HepG2 (cell line): ENCODE data around the gene SMIM41. TPM values are rescaled to one million over a fixed set of nuclear protein-coding genes. Genes with fewer than 3 reads are reported as not detected.
A peak's percentile ranks its signal among the peaks of the same experiment; 100 is the strongest.

Experiments used
- AHDC1 ChIP-seq: sonication (generic); formaldehyde crosslinking; IDR thresholded peaks from 2 replicates; pipeline ENCODE4 v1.5.1; 2020; ENCODE audit warnings: mild to moderate bottlenecking, missing genetic modification reagents, borderline replicate concordance
- ATF2 ChIP-seq: sonication (generic); formaldehyde crosslinking; IDR thresholded peaks from 2 replicates; pipeline ENCODE4 v1.4.0; 2020; ENCODE audit warnings: missing genetic modification reagents
- ERF ChIP-seq: IDR thresholded peaks from 2 replicates; pipeline ENCODE4 v1.6.1; 2018; ENCODE audit warnings: missing biosample characterization, missing genetic modification reagents
- FOXA3 ChIP-seq: IDR thresholded peaks from 2 replicates; pipeline ENCODE4 v1.6.1; 2016; ENCODE audit warnings: missing genetic modification reagents, missing compliant biosample characterization
- HCFC1 ChIP-seq: fragments of 150-350 bp; IDR thresholded peaks from 2 replicates; pipeline ENCODE4 v1.6.1; 2014; ENCODE audit warnings: low read depth, low read length
- HDAC6 ChIP-seq: fragments of 200-600 bp; sonication (generic); IDR thresholded peaks from 2 replicates; pipeline ENCODE4 v1.7.0; 2017; ENCODE audit warnings: mild to moderate bottlenecking, antibody characterized with exemption, low read length, low read depth
- HINFP ChIP-seq: sonication (generic); formaldehyde crosslinking; IDR thresholded peaks from 2 replicates; pipeline ENCODE4 v1.4.0; 2020; ENCODE audit warnings: low read depth, mild to moderate bottlenecking, missing genetic modification reagents
- MATR3 ChIP-seq: sonication (generic); formaldehyde crosslinking; IDR thresholded peaks from 2 replicates; pipeline ENCODE4 v1.4.0; 2020; ENCODE audit warnings: missing genetic modification reagents
- MXI1 ChIP-seq: IDR thresholded peaks from 3 replicates; pipeline ENCODE4 v1.6.1; 2012; ENCODE audit warnings: low read depth, low read length, inconsistent platforms, borderline replicate concordance
- RAD51 ChIP-seq: fragments of 450-650 bp; IDR thresholded peaks from 2 replicates; pipeline ENCODE4 v1.6.1; 2016; ENCODE audit warnings: borderline replicate concordance
- SYNCRIP ChIP-seq: fragments of 200-400 bp; formaldehyde crosslinking; IDR thresholded peaks from 2 replicates; pipeline ENCODE4 v1.6.1; 2018; ENCODE audit warnings: mild to moderate bottlenecking, low read depth, low read length; ENCODE audit not compliant: insufficient read depth
- TCF7 ChIP-seq: sonication (generic); IDR thresholded peaks from 2 replicates; pipeline ENCODE4 v1.6.1; 2016; ENCODE audit warnings: antibody characterized with exemption, low read depth
- THAP11 ChIP-seq: IDR thresholded peaks from 2 replicates; pipeline ENCODE4 v1.6.1; 2016; ENCODE audit warnings: missing biosample characterization, missing genetic modification reagents
- ZFP36 ChIP-seq: fragments of 150-350 bp; IDR thresholded peaks from 2 replicates; pipeline ENCODE4 v1.6.1; 2018; ENCODE audit warnings: borderline replicate concordance, low read length, low read depth; ENCODE audit not compliant: partially characterized antibody
- ZNF496 ChIP-seq: sonication (generic); formaldehyde crosslinking; IDR thresholded peaks from 2 replicates; pipeline ENCODE4 v1.8.1; 2023; ENCODE audit warnings: mild to moderate bottlenecking, moderate library complexity, missing genetic modification reagents; ENCODE audit not compliant: insufficient replicate concordance
- ZNF761 ChIP-seq: sonication (generic); formaldehyde crosslinking; conservative IDR thresholded peaks from 2 replicates; pipeline ENCODE4 v1.4.0; 2020; ENCODE audit warnings: mild to moderate bottlenecking, missing genetic modification reagents
- polyA plus RNA-seq, 8 experiments: library from polyadenylated mRNA; depleted of rRNA in 3 of 8; stranded (reverse) in 7 of 8; unstranded in 1 of 8; fragments of >200 nt; fragmentation: Illumina TruSeq in 4 of 8; extraction: Trizol in 4 of 8; gene quantifications; 2 replicates each; pipeline versions ENCODE4 v1.2.1 to v1.2.3, GENCODE V29; 2011 to 2016; ENCODE audit warnings: low read depth in 4 of 8, missing spikeins in 1 of 8, mixed read lengths in 1 of 8; ENCODE audit not compliant: insufficient read depth in 1 of 8
- total RNA-seq, 5 experiments: library from RNA; depleted of rRNA; stranded (reverse); fragments of >200 nt; fragmentation: Illumina TruSeq; extraction: Trizol; gene quantifications; 2 replicates each; pipeline ENCODE4 v1.2.3, GENCODE V29; 2016; ENCODE audit warnings: low read depth in 1 of 5
- TF ChIP-seq, protein P1 (sequence below): IDR thresholded peaks from 2 replicates; pipeline ENCODE4 v1.4.0; 2020; ENCODE audit warnings: mild to moderate bottlenecking, missing genetic modification reagents

SMIM41 gene
- total and polyA plus RNA-seq, 2 of the 13 experiments (the other 11 are each of a cell fraction or from before 2014, with no cell fraction given), result not detected

- TF ChIP-seq, protein P1, sequence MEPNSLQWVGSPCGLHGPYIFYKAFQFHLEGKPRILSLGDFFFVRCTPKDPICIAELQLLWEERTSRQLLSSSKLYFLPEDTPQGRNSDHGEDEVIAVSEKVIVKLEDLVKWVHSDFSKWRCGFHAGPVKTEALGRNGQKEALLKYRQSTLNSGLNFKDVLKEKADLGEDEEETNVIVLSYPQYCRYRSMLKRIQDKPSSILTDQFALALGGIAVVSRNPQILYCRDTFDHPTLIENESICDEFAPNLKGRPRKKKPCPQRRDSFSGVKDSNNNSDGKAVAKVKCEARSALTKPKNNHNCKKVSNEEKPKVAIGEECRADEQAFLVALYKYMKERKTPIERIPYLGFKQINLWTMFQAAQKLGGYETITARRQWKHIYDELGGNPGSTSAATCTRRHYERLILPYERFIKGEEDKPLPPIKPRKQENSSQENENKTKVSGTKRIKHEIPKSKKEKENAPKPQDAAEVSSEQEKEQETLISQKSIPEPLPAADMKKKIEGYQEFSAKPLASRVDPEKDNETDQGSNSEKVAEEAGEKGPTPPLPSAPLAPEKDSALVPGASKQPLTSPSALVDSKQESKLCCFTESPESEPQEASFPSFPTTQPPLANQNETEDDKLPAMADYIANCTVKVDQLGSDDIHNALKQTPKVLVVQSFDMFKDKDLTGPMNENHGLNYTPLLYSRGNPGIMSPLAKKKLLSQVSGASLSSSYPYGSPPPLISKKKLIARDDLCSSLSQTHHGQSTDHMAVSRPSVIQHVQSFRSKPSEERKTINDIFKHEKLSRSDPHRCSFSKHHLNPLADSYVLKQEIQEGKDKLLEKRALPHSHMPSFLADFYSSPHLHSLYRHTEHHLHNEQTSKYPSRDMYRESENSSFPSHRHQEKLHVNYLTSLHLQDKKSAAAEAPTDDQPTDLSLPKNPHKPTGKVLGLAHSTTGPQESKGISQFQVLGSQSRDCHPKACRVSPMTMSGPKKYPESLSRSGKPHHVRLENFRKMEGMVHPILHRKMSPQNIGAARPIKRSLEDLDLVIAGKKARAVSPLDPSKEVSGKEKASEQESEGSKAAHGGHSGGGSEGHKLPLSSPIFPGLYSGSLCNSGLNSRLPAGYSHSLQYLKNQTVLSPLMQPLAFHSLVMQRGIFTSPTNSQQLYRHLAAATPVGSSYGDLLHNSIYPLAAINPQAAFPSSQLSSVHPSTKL (CRISPR knock-in tag), result peak; percentile 58
- TF ChIP-seq RAD51, result no peak
- TF ChIP-seq ZNF496, result no peak
- TF ChIP-seq FOXA3 (CRISPR knock-in tag), result peak; percentile 25; the same call in 1 of the 2 replicates
- TF ChIP-seq MXI1, result no peak
- TF ChIP-seq ZFP36, result no peak
- TF ChIP-seq ATF2 (CRISPR knock-in tag), result no peak
- TF ChIP-seq HDAC6, result no peak
- TF ChIP-seq THAP11 (CRISPR knock-in tag), result no peak
- 0 out of 2 replicates have a peak, but pooled peaks have one; percentile 60 for TF ChIP-seq AHDC1
- no peak for TF ChIP-seq ERF (CRISPR knock-in tag)
- TF ChIP-seq TCF7, result no peak
- no peak for TF ChIP-seq ZNF761
- no peak for TF ChIP-seq MATR3 (CRISPR knock-in tag)
- TF ChIP-seq HCFC1, result no peak
- no peak for TF ChIP-seq HINFP (CRISPR knock-in tag)
- TF ChIP-seq SYNCRIP, result no peak
These were observed 2.6 kb downstream of the SMIM41 start (continued) for GRCh38 chr12:52082026-52082668.
